NCI-H510A (cell line): ENCODE data around the gene CAPN6.

Experiments
- DNase-seq: peaks from one replicate; lab custom pipeline; 2025; lab: John Stamatoyannopoulos, UW

CAPN6 gene, protein sequence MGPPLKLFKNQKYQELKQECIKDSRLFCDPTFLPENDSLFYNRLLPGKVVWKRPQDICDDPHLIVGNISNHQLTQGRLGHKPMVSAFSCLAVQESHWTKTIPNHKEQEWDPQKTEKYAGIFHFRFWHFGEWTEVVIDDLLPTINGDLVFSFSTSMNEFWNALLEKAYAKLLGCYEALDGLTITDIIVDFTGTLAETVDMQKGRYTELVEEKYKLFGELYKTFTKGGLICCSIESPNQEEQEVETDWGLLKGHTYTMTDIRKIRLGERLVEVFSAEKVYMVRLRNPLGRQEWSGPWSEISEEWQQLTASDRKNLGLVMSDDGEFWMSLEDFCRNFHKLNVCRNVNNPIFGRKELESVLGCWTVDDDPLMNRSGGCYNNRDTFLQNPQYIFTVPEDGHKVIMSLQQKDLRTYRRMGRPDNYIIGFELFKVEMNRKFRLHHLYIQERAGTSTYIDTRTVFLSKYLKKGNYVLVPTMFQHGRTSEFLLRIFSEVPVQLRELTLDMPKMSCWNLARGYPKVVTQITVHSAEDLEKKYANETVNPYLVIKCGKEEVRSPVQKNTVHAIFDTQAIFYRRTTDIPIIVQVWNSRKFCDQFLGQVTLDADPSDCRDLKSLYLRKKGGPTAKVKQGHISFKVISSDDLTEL

DNA sequence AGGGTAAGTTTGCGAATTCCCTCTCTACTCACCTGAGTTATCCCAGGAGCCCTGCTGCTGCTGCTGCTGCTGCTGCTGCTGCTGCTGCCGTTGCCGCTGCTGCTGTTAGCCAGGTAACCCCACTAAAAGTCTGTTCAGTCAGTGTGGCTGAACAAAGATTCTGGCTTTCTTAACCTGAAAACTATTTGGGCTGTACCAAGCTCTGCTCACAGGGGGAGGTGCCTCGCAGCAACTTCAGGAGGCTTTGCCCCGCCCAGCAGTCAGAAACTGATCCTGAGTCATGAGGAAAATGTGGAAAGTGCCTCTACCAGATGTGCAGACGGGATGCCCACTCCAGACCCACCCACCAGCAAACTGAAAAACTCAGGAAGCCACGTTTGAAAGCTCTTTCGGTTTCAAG lies at the start of gene CAPN6:
Gene CAPN6, minus strand, starts transcription at position 145 of the 400 bp plus-strand sequence. CDS start 6,547 bp downstream, outside the sequence.
- DNase-seq, result no peak

DNA sequence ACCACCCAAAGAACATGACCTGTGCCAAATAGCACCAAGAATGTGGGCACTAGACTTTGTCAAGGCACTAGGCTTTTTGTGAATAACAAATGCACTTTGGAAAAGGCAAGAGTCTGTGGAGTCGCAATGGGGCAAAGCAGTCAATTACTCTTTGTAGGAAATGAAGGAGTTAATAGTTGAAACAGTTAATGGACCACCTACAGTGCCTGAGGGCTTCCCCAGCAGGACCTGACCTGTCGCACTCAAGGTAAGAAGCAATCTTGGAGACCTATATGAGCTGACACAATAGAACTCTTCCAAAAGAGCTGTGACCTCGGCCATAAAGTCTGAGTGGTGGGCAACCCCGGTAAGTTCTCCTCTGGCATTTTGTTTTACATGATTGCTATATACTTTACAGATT lies 49.2 kb upstream of the CAPN6 start:
- DNase-seq, result no peak

DNA sequence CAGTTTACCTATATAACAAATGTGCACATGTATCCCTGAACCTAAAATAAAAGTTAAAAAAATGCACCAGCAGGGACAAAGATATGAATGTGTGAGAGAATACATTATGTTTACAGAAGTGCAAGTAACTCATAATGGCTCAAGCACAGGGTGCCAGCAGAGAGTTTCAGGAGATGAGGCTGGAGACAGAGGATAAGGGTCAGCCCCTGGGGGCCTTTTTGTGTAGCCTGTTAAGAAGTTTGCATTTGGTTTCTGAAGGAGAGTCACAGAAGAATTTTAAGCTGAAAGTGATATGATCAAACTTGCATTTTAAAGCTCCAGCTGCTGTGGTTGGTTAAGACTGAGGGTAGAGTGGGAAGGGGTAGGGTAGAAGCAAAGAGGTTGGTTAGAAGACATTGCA lies 48.6 kb upstream of the CAPN6 start:
- DNase-seq, result no peak

DNA sequence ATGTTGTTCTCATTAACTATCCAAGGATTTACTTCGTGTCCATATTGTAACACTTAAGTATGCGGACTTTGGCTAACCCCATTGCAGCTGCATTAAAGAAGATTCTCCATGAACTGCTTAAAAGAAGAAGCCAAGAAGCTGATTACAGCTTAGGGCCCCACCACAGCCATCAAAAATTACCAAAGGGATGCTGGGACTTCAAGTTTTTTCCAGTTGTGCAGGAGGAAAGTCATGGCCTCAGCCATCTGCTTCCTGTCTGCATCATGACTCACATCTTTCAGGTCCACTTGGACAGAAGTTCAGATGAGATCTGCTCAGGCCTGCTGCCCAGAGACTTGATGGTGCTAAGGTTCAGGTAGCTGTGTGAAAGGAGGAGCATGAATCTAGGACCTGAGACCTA lies 38.8 kb upstream of the CAPN6 start:
- no peak for DNase-seq

DNA sequence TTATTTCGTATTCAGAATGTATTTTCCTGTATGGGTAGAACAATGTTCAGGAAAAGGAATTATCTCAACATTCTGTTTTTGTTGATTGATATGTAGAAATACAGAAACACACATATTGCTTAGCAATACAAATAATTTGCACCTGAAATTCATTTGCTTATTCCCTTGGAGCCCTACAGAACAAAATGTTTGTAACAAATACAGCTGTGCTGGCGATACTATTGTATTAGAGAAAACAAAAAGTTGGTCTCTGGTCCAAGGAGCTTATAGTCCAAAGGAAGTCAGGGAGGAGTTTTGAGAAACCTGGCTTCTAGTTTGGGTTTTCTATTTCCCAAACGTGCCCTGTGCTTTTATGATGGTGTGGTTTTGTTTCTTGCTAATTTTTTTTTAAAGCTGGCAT lies 37.8 kb upstream of the CAPN6 start:
- no peak for DNase-seq

DNA sequence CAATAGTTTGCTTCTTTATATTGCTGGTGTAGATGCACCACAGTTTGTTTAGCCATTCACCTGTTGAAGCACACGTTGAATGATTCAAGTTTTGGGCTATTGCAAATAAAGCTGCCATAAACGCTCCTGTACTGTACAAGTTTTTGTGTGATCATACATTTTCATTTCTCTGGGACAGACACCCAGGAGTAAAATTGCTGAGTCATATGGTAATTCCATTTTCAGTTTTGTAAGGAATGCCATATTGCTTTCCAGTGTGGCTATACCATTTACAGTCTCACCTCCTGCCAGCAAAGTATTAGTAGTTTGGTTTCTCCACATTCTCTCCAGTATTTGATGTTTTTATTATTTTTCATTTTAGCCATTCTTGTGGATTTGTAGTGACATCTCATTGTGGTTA lies 32.0 kb upstream of the CAPN6 start:
- DNase-seq, result no peak

DNA sequence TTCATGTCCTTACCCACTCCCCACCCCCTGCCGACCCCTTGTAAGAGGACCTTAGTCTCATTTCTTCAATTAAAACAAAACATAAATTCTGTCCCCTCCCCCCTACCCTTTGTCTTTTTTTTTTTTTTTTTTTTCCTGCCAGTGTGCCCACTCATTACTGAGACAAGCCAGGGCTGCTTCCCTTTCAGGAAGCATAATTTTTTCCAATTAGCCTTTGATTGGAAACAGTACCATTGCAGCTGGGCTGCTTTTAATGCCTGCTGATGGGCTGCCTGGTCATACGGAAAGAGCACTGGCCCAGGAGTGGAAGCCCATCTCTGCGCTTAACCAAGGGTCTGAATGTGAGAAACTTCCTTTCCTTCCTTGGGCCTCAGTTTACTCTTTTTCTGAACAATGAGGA lies 18.6 kb upstream of the CAPN6 start:
- DNase-seq, result no peak

DNA sequence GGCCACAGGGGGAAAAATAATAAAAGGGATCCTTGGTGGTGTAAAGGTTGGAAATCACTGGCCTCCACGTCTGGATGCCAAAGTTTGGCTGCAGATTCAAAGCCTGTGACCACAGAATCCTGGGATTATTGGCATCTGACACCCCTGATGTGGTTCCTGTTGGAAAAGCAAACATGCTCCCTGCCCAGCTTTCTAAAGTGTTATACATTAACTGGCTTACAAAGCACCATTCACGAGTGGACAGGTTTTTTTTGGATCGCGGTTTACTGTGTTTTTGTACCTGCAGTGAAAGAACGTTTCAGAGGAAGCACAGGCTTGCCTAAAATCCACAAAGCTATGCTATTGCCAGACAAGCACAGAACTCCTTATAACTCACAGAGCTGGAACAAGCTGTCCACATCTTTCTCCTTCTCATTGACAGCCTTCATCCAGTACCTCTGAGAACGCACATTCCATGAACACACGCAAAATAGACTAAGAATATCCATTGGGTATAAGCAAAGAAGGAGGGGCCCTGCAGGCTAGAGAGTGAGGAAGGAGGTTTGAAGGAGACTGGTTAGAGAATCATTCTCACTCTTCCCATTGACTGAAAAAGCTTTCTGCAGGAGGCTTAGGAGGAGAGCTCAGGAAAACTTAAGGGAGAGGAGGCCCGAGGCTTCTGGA lies 14.5 kb upstream of the CAPN6 start:
- no peak for DNase-seq

DNA sequence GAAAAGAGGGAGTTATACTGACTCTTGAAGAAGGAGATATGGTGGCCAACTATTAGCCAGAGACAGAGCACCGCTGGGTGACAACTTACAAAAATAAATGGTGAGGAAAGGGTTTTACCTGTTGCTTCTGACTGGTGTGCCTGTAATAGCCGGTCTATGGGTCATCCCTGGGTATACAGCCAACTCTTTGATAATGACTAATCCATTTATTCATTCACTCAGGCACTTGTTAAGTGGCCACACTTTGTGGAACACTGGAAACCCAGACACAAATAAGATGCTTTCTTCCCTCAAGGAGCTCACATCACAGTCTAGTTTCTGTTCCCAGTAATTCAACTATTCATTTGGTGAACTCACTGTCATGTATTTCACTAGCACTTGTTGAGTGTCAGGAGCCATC lies 13.2 kb upstream of the CAPN6 start:
- DNase-seq, result no peak

DNA sequence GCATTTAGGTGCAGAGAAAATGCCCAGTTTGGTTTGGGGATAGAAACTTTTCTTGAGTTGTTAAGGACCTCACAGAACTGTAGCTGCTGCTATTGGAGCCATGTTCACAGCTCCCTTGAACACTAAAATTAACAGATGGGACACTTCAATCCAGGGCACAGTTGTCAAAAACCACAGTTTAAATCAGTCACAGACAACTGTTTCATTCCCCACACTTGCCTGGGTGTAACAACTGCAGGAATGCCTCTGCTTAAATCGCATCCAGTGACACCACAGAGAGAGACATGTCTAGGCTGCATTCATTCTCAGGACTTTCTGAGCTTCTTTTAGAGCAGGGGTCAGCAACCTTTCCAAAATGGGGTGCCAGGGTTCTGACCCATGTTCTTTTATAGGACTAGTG lies 12.7 kb upstream of the CAPN6 start:
- no peak for DNase-seq

DNA sequence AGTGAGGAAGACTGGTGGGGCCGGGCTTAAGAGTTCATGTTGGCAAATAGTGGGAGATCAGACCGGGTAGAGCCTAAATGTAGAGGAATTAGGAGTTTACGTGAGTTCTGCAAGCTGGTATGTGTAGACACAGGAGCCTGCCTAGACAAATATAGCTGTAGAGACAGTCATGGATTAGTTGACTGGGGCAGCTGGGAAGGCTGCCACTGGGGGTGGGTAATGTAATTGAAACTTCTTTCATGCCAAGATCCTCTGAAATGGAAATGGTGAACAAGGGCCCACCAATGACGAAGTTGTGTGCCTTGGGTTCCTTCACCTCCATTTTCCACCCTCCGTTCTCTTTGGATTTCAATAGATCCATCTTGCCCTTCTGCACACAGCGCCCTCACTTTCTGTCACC lies 11.9 kb upstream of the CAPN6 start:
- DNase-seq, result no peak

DNA sequence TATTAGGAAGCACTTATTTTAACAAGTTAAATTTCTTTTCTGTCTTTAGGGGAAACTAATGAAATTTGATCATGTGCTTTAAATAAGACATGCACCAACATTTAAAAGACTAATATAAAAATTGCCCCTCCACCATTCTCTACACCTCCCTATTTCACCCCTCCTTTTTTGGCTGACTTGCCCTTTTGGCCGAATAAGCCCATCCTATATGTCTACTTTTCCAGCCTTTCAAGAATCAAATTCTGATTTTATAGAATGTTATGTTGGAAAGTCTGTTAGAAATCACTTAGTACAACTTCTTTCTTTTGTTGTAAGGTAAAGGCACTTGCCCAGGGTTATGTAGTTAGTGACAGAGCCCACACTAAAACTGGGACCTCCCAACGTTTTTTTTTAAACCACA lies 1.8 kb downstream of the CAPN6 start:
- no peak for DNase-seq

DNA sequence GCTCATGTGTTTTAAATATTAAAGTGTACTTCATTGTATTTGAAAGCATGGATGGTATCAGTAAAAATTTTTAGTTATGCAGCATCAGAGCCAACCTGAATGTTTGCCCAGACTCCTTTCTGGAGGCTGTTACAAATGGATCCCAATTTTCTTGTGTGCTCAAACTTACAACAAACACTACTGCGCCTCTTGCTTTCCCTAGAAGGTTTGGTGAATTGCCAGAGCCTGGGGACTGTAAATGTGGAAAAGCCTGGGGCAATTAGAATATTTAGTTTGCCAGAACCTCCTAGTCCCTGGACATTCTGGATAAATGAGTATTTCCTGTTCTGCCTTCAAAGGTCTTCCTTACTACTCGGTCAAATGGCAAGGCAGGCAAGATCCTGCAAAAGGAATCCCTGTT lies 4.8 kb downstream of the CAPN6 start:
- no peak for DNase-seq

DNA sequence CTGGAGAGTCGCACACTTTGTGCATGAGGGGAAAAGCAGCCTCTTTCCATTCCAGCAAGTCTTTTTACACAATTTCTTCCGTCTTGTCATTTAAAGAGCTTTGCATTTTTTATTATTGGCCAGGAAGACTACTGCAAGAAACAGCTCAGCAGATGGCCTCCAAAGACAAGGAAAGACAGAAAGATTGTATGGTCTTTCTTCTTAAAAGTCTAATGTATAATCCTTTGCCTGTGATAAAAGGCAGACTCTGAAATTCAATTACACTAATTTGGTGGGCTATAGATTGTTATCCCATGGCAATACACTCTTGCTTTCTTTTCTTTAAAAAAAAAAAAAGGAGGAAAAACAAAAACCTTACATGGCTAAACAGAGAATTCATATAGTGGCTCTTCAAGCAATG lies 5.9 kb downstream of the CAPN6 start:
- no peak for DNase-seq

DNA sequence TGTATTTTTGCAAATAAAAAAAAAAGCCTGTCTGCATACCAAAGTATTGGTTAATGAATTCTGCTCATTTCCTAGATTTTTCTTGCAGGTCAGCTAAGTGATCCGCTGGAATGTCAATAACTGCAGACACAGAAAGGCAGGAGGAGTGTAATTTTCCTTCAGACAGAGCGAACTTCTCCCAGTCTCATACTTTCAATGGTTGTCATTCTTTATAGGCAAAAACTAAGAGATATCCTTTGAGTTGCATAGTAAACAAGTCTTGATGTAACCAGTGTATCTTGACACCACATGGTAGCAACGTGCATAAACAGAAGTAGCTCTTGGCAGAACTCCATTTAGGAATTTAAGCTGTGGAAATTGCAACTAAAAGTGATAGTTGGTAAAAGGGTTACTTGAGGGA lies 8.2 kb downstream of the CAPN6 start:
- DNase-seq, result no peak

DNA sequence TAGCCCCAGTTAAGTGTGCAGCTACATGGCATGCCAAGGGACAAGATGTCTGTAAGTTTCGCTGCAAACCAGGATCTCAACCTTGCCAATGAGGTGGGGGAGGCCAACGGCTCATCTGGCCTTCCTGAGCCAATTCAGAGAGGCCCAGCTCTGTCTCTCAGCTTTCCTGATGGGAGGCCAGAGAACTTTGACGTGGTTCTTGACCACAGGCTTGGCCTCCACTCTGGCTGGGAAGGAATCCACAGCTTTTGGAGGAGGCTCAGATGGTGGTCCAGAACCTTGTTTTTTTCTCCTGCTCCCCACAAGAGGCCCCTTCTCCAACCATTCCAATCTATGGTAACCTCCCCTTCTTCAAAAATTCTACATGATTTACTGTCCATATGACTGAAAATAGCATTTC lies 9.8 kb downstream of the CAPN6 start:
- no peak for DNase-seq

DNA sequence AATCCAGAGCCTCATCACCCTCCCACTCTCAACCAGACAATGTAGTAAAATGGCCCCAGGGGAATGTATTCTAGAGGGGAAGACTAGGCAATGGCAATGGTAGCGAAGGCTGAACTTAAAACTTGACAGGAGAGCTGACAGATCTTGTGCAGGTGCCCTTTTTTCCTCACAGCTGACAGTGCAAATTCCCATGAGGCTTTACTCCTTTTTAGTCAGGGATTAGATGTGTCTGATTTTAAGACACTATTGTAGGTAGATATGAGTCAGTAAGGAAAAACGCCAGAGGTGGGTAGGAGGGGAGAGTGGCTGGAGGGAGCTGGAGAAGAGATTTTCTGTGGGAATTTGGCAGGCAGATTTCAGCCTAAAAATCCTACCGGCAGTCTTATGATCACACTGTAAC lies 10.7 kb downstream of the CAPN6 start:
- DNase-seq, result no peak

DNA sequence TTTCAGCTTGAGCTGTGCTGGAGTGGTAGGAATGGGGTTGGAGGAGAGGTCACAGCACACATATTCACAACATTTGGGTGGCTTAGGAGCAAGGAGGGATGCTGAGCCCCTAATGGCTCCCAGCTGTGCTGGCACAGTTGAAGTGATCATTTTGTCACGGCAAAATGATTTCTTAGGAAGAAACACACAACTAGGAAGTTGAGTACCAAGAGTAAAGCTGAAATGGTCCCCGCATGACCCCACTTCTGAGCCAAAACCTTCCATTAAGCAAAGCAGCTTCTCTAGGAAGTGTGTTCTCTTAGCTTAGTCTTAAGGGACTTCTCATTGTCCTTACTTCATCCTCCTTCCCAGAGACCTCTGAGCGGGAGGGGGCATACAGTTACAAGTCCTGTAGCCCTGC lies 12.6 kb downstream of the CAPN6 start:
- DNase-seq, result no peak

DNA sequence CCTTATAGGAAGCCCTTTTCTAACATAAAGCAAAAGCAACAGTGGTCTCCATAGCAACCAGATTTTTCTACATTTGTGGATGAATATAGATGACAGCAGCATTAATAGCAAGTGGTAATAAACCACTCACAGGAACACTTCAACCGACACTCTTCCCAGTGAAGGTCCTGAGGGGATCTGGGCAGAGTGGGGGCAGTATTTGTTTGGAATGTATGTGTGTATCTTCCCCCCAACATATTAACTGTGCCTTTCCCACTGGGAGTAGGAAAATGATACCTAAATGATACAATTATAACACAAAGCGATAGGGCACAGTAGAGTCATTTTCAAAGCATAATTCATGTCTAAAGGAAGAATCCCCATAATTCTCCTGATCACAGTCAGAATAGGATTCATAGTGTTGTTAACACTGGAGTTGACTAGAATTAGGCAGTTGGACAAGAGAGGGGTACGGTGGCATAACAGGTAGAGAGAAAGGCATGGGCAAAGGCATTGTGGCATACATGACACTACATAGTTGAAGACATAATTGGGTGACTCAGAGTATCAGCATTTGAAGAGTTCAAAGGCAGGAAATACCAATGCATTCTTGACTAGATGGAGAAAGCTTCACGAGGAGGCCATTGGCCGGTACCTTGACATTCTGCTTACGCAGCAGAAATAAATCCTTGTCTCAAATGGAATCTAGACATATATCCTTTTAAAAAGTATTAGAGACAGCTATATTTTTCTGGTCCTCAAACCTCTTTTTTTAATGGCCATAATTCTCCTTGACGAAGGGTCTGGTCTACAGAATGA lies 15.2 kb downstream of the CAPN6 start:
- no peak for DNase-seq

DNA sequence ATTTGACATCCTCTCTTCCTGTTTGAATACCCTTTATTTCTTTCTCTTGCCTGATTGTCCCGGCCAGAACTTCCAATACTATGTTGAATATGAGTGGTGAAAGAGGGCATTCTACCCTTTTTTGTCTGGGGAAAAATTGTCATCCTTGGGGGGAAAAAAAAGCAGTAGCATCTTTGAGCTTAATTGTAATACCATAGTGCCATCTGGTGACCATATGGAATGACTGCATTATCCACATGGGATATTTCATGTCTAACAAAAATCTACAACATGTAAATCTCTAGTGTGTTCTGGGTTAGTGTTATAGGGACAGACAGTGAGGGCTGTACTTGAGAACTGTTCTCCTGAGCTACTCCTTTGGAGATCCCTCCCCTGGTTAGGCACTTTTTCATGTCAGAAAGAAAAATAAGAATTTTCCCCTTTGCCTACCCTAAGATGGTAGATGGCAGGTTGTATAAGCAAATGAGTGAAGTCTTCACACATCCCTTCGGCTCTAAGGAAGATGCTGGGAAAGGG lies 26.0 kb downstream of the CAPN6 start:
- no peak for DNase-seq

DNA sequence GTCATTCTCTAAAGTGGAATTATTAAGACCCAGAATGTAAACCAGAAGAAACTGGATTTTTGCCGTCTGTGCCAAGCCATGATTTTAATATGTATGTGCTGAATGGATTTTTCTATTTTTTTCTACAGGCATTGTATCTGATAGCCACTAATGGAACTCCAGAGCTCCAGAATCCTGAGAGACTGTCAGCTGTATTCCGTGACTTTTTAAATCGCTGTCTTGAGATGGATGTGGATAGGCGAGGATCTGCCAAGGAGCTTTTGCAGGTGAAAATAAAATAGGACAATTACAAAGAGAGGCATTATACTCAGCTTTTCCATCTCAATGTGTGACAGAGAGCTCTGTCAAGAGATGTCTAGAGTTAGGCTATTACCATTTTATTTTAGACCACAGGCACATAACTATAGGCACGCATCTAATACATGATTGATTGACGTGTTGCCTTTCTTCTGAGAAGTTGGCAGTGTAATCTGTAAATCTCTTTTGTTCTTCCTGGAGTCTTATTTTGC lies 53.9 kb downstream of the CAPN6 start:
- DNase-seq, result no peak

DNA sequence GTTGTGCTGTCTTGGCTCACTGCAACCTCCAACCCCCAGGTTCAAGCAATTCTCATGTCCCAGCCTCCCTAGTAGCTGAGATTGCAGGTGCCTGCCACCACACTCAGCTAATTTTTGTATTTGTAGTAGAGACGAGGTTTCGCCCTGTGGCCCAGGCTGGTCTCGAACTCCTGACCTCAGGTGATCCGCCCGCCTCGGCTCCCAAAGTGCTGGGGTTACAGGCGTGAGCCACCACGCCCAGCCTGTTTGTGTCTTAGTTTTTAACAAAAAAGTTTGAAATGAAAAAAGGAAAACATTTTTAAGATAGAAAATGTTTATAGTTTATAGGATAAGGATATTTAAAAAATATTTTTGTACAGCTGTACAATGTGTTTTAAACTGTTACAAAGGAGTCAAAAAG lies 62.4 kb downstream of the CAPN6 start:
- no peak for DNase-seq
